Measurements from ENCODE around the gene TACC2. TPM values are rescaled to one million over a fixed set of nuclear protein-coding genes. Genes with fewer than 3 reads are reported as not detected.

Gene TACC2
- total and polyA plus RNA-seq, 8 donors: 17.9 to 43.6 (median 23.6) TPM

GRCh38 chr10:121949049-121949448 lies 39.9 kb upstream of the TACC2 start:
- H3K4me3 ChIP-seq: no peak overlapping the region
- TF ChIP-seq, protein P1, sequence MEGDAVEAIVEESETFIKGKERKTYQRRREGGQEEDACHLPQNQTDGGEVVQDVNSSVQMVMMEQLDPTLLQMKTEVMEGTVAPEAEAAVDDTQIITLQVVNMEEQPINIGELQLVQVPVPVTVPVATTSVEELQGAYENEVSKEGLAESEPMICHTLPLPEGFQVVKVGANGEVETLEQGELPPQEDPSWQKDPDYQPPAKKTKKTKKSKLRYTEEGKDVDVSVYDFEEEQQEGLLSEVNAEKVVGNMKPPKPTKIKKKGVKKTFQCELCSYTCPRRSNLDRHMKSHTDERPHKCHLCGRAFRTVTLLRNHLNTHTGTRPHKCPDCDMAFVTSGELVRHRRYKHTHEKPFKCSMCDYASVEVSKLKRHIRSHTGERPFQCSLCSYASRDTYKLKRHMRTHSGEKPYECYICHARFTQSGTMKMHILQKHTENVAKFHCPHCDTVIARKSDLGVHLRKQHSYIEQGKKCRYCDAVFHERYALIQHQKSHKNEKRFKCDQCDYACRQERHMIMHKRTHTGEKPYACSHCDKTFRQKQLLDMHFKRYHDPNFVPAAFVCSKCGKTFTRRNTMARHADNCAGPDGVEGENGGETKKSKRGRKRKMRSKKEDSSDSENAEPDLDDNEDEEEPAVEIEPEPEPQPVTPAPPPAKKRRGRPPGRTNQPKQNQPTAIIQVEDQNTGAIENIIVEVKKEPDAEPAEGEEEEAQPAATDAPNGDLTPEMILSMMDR (IDR thresholded peaks at IDR 0.05): no peak
- ATAC-seq (no peak), FAIRE-seq (no peak), DNase-seq (no peak)
- H3K9me3 ChIP-seq: no peaks in the 10 kb centered on the region
- intact Hi-C loops (cut with DNase I): no loop called here
- WGBS, 2 donors: 14 to 18% methylated on average over 2 of the region's 2 CpGs
- H3K4me1 ChIP-seq: no peaks in the 10 kb centered on the region
- H3K27ac ChIP-seq: no peak overlapping the region
- H3K27me3 ChIP-seq: no peaks in the 10 kb centered on the region
- no peaks in the 10 kb centered on the region for H3K36me3 ChIP-seq

GRCh38 chr10:121949451-121949850 lies 39.5 kb upstream of the TACC2 start:
- no peak for ATAC-seq
- H3K4me1 ChIP-seq: no peaks in the 10 kb centered on the region
- no peak overlapping the region for H3K27ac ChIP-seq
- no peak for DNase-seq
- WGBS, 2 donors: 85% methylated on average over 3 of the region's 3 CpGs
- H3K9me3 ChIP-seq: no peaks in the 10 kb centered on the region
- intact Hi-C loops (cut with DNase I): no loop called here
- no peaks in the 10 kb centered on the region for H3K27me3 ChIP-seq
- TF ChIP-seq, protein P1 (IDR thresholded peaks at IDR 0.05): no peak
- no peaks in the 10 kb centered on the region for H3K36me3 ChIP-seq
- H3K4me3 ChIP-seq: no peak overlapping the region
- FAIRE-seq: no peak

- H3K4me3 ChIP-seq: no peak overlapping the region
- no peaks in the 10 kb centered on the region for H3K9me3 ChIP-seq
- H3K4me1 ChIP-seq: no peaks in the 10 kb centered on the region
- intact Hi-C loops (cut with DNase I): no loop called here
- no peak for FAIRE-seq
- H3K27ac ChIP-seq: no peak overlapping the region
- no peak for ATAC-seq
- TF ChIP-seq, protein P1 (IDR thresholded peaks at IDR 0.05): no peak
- no peaks in the 10 kb centered on the region for H3K27me3 ChIP-seq
- WGBS, 2 donors: 87 to 91% methylated on average over 5 of the region's 5 CpGs
- no peak for DNase-seq
- no peaks in the 10 kb centered on the region for H3K36me3 ChIP-seq
Measured at GRCh38 chr10:121952226-121952625, 36.7 kb upstream of the TACC2 start.

DNA sequence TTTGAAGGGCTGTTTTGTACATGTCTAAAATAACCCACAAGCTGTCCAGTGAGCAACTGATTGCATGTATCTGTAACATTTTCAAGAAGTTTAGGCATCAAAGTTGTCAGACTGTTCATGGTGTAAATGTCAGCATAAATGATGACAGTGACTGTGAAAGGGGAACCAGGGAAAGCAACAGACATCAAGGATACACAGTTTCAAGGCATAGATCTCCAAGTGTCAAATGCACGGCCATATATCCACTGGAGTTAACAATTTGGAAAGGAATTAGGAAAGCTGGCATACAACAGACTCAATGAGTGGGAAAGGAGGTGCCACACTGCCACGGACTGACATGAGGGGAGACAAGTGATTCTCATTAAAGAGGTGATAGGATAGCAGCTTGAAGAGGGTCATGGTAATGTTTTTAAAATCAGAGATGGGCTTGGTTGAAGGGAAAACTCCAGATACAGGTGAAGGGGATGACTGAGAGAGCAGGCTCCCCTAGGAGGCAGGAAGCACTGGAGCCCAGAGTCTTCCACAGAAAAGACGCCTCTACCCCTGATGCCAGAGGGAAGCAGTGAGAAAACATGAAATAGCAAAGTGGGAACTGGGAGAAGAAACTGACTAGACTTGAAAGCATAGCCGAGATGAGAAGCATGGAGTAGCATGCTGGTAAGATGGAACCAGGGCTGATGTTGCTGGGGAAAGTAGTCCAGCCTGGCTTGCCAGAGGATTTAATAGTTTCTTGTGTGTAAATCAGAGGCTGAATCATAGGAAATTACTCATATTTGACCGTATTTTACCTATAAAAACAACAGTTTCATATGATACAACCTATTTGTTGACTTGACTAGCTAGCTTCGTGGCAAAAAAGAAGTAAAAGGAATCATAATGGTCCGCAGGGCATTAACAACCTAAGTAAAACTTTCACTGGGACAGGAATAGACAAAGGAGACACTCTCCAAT lies 32.6 kb upstream of the TACC2 start:
- no peak for ATAC-seq
- FAIRE-seq: no peak
- H3K4me1 ChIP-seq: no peaks in the 10 kb centered on the region
- no peaks in the 10 kb centered on the region for H3K9me3 ChIP-seq
- no peaks in the 10 kb centered on the region for H3K27me3 ChIP-seq
- WGBS, 2 donors: 88 to 93% methylated on average over 7 of the region's 7 CpGs
- H3K36me3 ChIP-seq: peaks cover 2 to 25% (median 4%) of the 10 kb centered on the region in 3 donors
- no peak overlapping the region for H3K4me3 ChIP-seq
- no peak overlapping the region for H3K27ac ChIP-seq
- intact Hi-C loops (cut with DNase I): no loop called here
- TF ChIP-seq, protein P1 (IDR thresholded peaks at IDR 0.05): no peak
- no peak for DNase-seq

- FAIRE-seq: no peak
Measured at GRCh38 chr10:121959671-121960070, 29.3 kb upstream of the TACC2 start.

More at GRCh38 chr10:121959671-121960070, 29.3 kb upstream of the TACC2 start:
- Histone ChIP-seq H3K4me3 (no peak overlapping the region), H3K9me3 (no peaks in the 10 kb centered on the region), H3K27me3 (no peaks in the 10 kb centered on the region), H3K4me1 (no peaks in the 10 kb centered on the region), H3K36me3 (peaks cover 2 to 31% (median 4%) of the 10 kb centered on the region in 3 donors), H3K27ac (no peak overlapping the region)
- TF ChIP-seq, protein P1 (IDR thresholded peaks at IDR 0.05): no peak
- intact Hi-C loops (cut with DNase I): no loop called here
- no peak for DNase-seq
- 95% methylated on average over 3 of the region's 3 CpGs for WGBS, 2 donors
- no peak for ATAC-seq

All from pancreas (tissue), 10 donors.